Right lung (tissue), 5 donors: Measurements from ENCODE around the gene CRHR2. TPM values are rescaled to one million over a fixed set of nuclear protein-coding genes. Genes with fewer than 3 reads are reported as not detected.

ENCODE experiments used
- DNase-seq, 2 donors: peaks; one replicate each; pipeline ENCODE4 v3.0.0-alpha.2; 2013
- polyA plus RNA-seq, 5 donors: library from polyadenylated mRNA; unstranded; fragments of 120-200 nt; gene quantifications; one replicate each; pipeline versions ENCODE4 v1.2.1 to v1.2.3, GENCODE V29; 2013; ENCODE audit warnings: inconsistent platforms in 1 of 5, low replicate concordance in 1 of 5; ENCODE audit not compliant: insufficient read length in 5 of 5, insufficient read depth in 1 of 5

Gene CRHR2
- polyA plus RNA-seq, 5 donors = 0.12 to 0.31 (median 0.26) TPM

GRCh38 chr7:30707391-30708357 is 25.4 kb upstream of the CRHR2 start:
- no peak for DNase-seq

GRCh38 chr7:30706908-30707307 is 24.7 kb upstream of the CRHR2 start:
- DNase-seq = no peak

DNA sequence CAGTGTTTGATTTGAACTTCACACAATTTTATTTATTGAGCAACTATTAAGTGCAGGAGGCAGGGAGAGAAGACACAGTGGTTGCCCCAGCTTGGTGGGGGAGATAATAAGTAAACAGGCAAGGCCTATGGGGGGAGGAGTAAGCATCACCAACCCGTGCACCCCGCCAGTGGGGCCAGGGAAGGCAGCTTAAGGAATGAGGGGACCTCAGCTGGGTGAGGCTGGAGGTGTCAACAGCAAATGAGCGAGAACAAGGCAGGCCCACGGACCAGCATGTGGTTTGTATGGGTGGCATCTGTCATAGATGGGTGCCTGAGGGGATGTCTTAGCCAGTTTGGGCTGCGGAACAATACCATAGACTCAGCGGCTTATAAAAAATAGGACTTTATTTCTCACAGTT is 24.1 kb upstream of the CRHR2 start:
- DNase-seq = no peak

DNA sequence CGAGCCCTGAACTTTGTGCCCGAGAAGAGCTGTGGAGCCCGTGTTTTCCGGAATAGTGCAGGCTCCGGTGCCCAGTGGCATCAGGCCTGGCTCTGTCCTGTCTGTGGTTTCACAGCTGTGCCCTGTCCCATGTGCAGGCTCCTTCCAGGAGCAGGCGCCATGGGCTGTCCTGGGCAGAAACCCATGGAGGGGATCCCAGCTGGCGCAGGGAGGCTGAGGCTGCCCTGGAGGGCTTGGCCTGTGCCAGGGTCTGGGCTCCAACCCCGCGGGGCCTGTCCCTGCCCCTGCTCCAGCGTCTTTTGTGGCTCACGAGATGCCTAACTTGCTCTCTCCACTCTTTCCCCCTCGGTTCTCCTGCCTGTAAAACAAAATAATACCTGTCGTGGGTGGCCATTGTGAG is 23.3 kb upstream of the CRHR2 start:
- no peak for DNase-seq

GRCh38 chr7:30705008-30705407 is 22.8 kb upstream of the CRHR2 start:
- no peak for DNase-seq

GRCh38 chr7:30703756-30704155 is 21.5 kb upstream of the CRHR2 start:
- no peak for DNase-seq

GRCh38 chr7:30702200-30702599 is 19.9 kb upstream of the CRHR2 start:
- no peak for DNase-seq

DNA sequence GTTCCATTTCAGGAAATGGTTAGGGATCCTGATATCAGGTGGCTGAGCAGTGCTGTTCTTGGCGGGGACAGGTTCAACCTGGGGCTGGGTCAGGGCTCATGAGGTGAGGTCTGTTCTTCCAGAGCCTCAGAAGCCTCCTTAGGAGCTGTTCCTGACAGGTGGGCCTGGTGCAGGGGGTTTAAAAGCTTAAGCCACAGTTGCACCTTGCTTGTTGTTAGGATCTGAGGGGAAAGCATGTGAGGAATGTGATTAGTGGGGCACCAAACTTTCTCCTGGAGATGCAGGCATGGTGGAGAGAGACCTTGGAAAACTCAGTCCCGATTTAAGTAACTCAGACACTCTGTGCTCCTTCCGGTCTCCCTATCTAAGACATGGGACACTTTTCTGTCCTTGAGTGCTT is 18.7 kb upstream of the CRHR2 start:
- DNase-seq = no peak

- DNase-seq = no peak
Observed at GRCh38 chr7:30699706-30700495, 17.6 kb upstream of the CRHR2 start.

DNA sequence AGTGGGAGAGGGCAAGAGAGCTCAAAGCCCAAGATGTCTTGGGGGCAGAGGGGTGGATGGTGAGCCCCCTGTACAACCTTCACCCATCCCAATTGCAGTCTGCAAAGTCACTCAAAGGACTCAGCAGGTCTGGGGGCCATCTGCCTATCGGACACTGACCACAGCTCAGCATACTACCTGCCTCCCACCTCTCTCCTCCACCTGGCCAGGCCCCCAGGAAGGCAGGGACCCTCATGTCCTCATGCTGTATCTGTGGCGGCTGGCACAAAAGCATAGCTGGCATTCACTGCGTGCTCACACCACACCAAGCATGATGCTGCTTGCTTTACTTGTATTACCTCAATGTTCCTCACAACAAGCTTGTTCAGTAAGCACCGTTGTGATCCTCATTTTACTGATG is 16.2 kb upstream of the CRHR2 start:
- DNase-seq = no peak

DNA sequence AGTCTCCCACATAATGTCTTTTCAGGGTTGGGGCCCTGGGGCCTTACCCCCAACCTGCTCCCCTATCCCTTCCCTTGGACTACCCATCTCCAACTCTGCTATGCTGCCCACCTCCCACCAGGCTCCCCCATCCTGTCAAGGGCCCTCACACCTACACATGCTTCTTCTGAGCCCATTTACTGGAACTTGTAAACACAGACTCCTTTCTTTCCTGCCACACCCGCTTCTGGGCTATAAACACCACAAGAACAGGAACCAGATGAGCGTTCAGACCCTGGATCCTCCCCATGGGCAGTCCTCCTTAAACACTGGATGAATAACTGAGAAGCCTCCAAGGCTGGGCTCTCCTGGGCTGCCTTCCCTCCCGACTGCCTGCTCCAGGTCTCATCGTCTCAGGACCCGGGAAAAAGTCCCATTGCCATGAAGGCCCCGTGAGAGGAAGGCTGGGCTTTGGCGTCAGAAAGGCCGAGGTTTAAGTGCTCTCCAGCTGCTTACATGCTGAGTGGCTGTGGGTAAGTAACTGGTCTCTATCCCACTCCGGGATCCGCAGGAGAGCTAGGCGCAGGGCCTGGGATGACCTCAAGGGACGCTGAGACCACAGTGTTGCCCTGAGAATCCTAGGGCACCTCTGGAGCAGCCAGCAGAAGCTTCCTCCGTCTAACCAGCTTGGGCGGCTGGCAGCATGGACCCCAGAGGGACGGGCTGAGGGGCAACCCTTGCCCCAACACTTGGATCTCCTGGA is 15.6 kb upstream of the CRHR2 start:
- no peak for DNase-seq

- DNase-seq = no peak
Observed at GRCh38 chr7:30694774-30695721, 12.8 kb upstream of the CRHR2 start.

- no peak for DNase-seq
Observed at GRCh38 chr7:30694218-30694745, 12.0 kb upstream of the CRHR2 start.

GRCh38 chr7:30692882-30693281 is 10.6 kb upstream of the CRHR2 start:
- DNase-seq = no peak

- no peak for DNase-seq
Observed at GRCh38 chr7:30692438-30692837, 10.2 kb upstream of the CRHR2 start.

DNA sequence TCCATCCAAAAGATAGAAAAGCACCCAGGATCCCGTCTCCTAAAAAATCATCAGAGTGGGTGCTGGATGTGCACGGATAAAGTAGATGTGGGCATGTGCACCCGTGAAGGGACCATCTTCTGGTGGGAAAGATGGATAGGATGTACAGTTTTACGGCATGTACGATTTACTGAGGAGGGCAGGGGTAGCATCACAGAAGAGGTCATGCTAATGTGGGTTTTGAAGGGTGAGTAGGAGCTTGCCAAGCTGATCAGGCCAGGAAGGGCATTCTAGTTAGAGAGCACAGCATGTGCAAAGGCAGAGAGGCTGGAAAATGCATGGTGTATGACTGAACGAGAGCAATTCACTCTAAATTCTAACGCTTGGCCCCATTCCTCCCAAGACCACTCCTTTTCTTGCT is 7.8 kb upstream of the CRHR2 start:
- DNase-seq = no peak

DNA sequence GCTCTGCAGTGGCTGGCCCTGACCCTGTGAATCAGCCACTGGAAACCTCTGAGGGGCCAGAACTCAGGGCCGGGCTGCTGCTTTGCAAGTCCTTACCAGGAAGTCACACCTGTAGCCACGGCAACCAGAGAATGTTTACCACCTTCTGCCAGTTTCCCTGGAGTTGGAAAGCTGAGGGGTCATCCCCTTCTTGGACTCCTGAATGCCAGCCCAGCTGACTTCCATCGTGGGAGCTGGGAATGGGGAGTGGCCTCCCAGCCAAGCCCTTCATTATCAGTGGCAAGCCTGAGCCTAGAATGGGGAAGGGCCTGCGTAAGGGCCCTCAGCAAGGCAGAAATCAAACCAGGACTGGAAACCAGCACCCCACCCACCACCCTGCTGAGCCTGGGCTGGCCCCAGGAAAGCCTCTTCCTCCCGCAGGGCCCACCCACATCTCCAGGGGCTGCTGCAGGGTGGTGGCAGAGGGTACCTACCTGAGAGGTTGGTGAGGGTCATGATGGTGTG is 6.5 kb upstream of the CRHR2 start:
- no peak for DNase-seq

DNA sequence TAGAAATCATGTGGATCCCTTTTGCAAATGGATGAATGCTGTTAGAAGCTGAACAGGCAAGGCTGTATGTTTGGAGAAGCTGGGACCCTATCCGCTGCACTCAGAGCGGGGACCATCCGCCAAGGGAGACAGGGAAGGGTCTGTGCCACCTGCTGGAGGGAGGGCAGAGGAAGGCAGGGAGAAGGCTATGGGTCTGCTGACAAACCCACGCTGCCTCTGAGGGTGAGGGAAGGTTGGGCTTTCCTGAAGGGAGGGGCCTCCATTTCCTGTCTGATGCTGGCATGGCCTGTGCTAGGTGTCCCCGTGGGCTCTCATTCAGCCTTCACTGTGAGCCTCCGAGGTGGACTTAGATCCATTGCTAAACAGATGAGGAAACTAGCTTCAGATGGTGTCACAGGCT is 5.3 kb upstream of the CRHR2 start:
- no peak for DNase-seq

- DNase-seq = no peak
Observed at GRCh38 chr7:30684351-30684750, 2.1 kb upstream of the CRHR2 start.

GRCh38 chr7:30683816-30684215 is 1.6 kb upstream of the CRHR2 start:
- no peak for DNase-seq

- DNase-seq = no peak
Observed at GRCh38 chr7:30683306-30683705, 1.1 kb upstream of the CRHR2 start.
